Suprapubic skin (tissue), 3 donors: ENCODE results near the gene ACO1.

ENCODE experiments used
- EP300 ChIP-seq: sonication (generic); formaldehyde crosslinking; IDR thresholded peaks from one replicate; pipeline ENCODE4 v1.6.1; 2017; ENCODE audit warnings: antibody characterized with exemption
- POLR2A ChIP-seq, 2 donors: fragments of 450-650 bp; IDR thresholded peaks; one replicate each; pipeline ENCODE4 v1.6.1; 2017; ENCODE audit warnings: antibody characterized with exemption in 2 of 2, mild to moderate bottlenecking in 2 of 2, moderate library complexity in 2 of 2
- TF ChIP-seq, protein P1 (sequence below), 2 donors: fragments of 200-600 bp in 1 of 2; fragments of 450-650 bp in 1 of 2; sonication (generic) in 1 of 2; IDR thresholded peaks; one replicate each; pipeline ENCODE4 v1.5.1; 2016 to 2019; ENCODE audit warnings: antibody characterized with exemption in 2 of 2, mild to moderate bottlenecking in 1 of 2, moderate library complexity in 1 of 2

DNA sequence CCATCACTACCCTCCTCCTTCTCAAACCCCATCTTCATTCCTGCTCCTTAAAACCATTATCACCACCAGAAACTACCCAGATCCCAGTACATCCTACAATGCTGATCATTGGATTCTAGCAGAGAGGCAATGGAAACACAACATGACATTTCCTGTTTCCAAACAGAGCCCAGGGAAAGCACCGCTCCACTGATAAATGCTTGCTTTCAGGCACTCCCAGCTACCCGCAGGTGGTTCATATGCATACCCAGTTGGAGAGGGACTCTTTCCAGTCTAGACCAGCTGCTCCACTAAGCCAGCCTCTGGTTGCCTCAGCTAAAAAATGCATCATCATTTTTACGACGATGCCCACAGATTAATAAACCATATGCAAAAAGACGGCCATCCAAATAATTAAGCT is 39.2 kb upstream of the ACO1 start:
- no peak for TF ChIP-seq EP300
- TF ChIP-seq, protein P1, sequence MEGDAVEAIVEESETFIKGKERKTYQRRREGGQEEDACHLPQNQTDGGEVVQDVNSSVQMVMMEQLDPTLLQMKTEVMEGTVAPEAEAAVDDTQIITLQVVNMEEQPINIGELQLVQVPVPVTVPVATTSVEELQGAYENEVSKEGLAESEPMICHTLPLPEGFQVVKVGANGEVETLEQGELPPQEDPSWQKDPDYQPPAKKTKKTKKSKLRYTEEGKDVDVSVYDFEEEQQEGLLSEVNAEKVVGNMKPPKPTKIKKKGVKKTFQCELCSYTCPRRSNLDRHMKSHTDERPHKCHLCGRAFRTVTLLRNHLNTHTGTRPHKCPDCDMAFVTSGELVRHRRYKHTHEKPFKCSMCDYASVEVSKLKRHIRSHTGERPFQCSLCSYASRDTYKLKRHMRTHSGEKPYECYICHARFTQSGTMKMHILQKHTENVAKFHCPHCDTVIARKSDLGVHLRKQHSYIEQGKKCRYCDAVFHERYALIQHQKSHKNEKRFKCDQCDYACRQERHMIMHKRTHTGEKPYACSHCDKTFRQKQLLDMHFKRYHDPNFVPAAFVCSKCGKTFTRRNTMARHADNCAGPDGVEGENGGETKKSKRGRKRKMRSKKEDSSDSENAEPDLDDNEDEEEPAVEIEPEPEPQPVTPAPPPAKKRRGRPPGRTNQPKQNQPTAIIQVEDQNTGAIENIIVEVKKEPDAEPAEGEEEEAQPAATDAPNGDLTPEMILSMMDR (IDR thresholded peaks at IDR 0.05), result no peak
- no peak for TF ChIP-seq POLR2A (IDR thresholded peaks at IDR 0.05)
